Measurements from ENCODE around the gene PET100.

- TF ChIP-seq CTCF (IDR thresholded peaks at IDR 0.05; ENCODE audit: poor library complexity) (no peak), EZH2 (IDR thresholded peaks at IDR 0.05; ENCODE audit: borderline replicate concordance) (no peak)
Observed at GRCh38 chr19:7605490-7606222, 23.9 kb upstream of the PET100 start.
